Measurements from ENCODE around the gene COQ8B. TPM values are rescaled to one million over a fixed set of nuclear protein-coding genes. Genes with fewer than 3 reads are reported as not detected.

The COQ8B gene
- total RNA-seq, 1 experiment from 2014 or later, result 35.7 TPM

GRCh38 chr19:40683437-40683836 lies 33.2 kb downstream of the COQ8B start:
- Histone ChIP-seq H3K36me3 (ENCODE audit: control insufficient read depth, insufficient read depth, low read length) (0 out of 2 replicates have a peak, but pooled peaks cover 2% of the 10 kb centered on the region), H3K4me3 (ENCODE audit: low read depth, low read length) (no peak overlapping the region), H3K9me3 (no peaks in the 10 kb centered on the region), H3K27me3 (replicated peaks; ENCODE audit: control insufficient read depth, insufficient read depth, low read length) (no peaks in the 10 kb centered on the region), H3K4me1 (no peaks in the 10 kb centered on the region)
- Mint-ChIP-seq H3K9me3 (ENCODE audit: unreplicated experiment) (no peaks in the 10 kb centered on the region), H3K36me3 (ENCODE audit: insufficient read depth, unreplicated experiment) (peaks cover 13% of the 10 kb centered on the region), H3K27me3 (ENCODE audit: insufficient read depth, unreplicated experiment) (no peaks in the 10 kb centered on the region), H3K27ac (ENCODE audit: unreplicated experiment) (no peak overlapping the region), H3K4me3 (ENCODE audit: unreplicated experiment) (no peak overlapping the region), H3K4me1 (ENCODE audit: low read depth, unreplicated experiment) (no peaks in the 10 kb centered on the region)
- no TSS peak for BruUV-seq (replicated peaks)
- ChIA-PET POLR2A (no interaction called here), CTCF (no interaction called here)
- no peak for TF ChIP-seq CTCF (IDR thresholded peaks at IDR 0.05; ENCODE audit: insufficient read depth in 1 of 2, low read depth in 1 of 2, low read length in 1 of 2, severe bottlenecking in 1 of 2, unreplicated experiment in 1 of 2)
- intact Hi-C loops (cut with micrococcal nuclease; ENCODE audit: unreplicated experiment), result no loop called here
- DNase-seq, result no peak

GRCh38 chr19:40682431-40682964 lies 34.2 kb downstream of the COQ8B start:
- 0 out of 2 replicates have a peak, but pooled peaks cover 2% of the 10 kb centered on the region for H3K36me3 ChIP-seq (ENCODE audit: control insufficient read depth, insufficient read depth, low read length)
- CTCF ChIA-PET, result interaction anchor here (0.6 kb wide), 1 partner anchor 60 kb away, joined by 3 read pairs; no protein-coding TSS in a partner anchor
- H3K27ac Mint-ChIP-seq (ENCODE audit: unreplicated experiment), result no peak overlapping the region
- no peaks in the 10 kb centered on the region for H3K4me1 ChIP-seq
- H3K9me3 Mint-ChIP-seq (ENCODE audit: unreplicated experiment), result no peaks in the 10 kb centered on the region
- BruUV-seq (replicated peaks), result no TSS peak
- POLR2A ChIA-PET, result no interaction called here
- peaks cover 23% of the 10 kb centered on the region for H3K36me3 Mint-ChIP-seq (ENCODE audit: insufficient read depth, unreplicated experiment)
- intact Hi-C loops (cut with micrococcal nuclease; ENCODE audit: unreplicated experiment), result no loop called here
- no peak overlapping the region for H3K4me3 ChIP-seq (ENCODE audit: low read depth, low read length)
- H3K4me3 Mint-ChIP-seq (ENCODE audit: unreplicated experiment), result no peak overlapping the region
- H3K4me1 Mint-ChIP-seq (ENCODE audit: low read depth, unreplicated experiment), result no peaks in the 10 kb centered on the region
- no peak for TF ChIP-seq CTCF (IDR thresholded peaks at IDR 0.05; ENCODE audit: insufficient read depth in 1 of 2, low read depth in 1 of 2, low read length in 1 of 2, severe bottlenecking in 1 of 2, unreplicated experiment in 1 of 2)
- H3K9me3 ChIP-seq, result no peaks in the 10 kb centered on the region
- H3K27me3 Mint-ChIP-seq (ENCODE audit: insufficient read depth, unreplicated experiment), result no peaks in the 10 kb centered on the region
- H3K27me3 ChIP-seq (replicated peaks; ENCODE audit: control insufficient read depth, insufficient read depth, low read length), result no peaks in the 10 kb centered on the region
- no peak for DNase-seq

- Histone ChIP-seq H3K36me3 (ENCODE audit: control insufficient read depth, insufficient read depth, low read length) (0 out of 2 replicates have a peak, but pooled peaks cover 2% of the 10 kb centered on the region), H3K4me3 (ENCODE audit: low read depth, low read length) (no peak overlapping the region), H3K27me3 (replicated peaks; ENCODE audit: control insufficient read depth, insufficient read depth, low read length) (no peaks in the 10 kb centered on the region), H3K4me1 (no peaks in the 10 kb centered on the region), H3K9me3 (no peaks in the 10 kb centered on the region)
- CTCF ChIA-PET, result no interaction called here
- Mint-ChIP-seq H3K36me3 (ENCODE audit: insufficient read depth, unreplicated experiment) (peaks cover 30% of the 10 kb centered on the region), H3K9me3 (ENCODE audit: unreplicated experiment) (no peaks in the 10 kb centered on the region), H3K27ac (ENCODE audit: unreplicated experiment) (no peak overlapping the region), H3K27me3 (ENCODE audit: insufficient read depth, unreplicated experiment) (no peaks in the 10 kb centered on the region), H3K4me3 (ENCODE audit: unreplicated experiment) (no peak overlapping the region), H3K4me1 (ENCODE audit: low read depth, unreplicated experiment) (no peaks in the 10 kb centered on the region)
- POLR2A ChIA-PET, result no interaction called here
- TF ChIP-seq CTCF (IDR thresholded peaks at IDR 0.05; ENCODE audit: insufficient read depth in 1 of 2, low read depth in 1 of 2, low read length in 1 of 2, severe bottlenecking in 1 of 2, unreplicated experiment in 1 of 2), result no peak
- DNase-seq, result no peak
- no TSS peak for BruUV-seq (replicated peaks)
- intact Hi-C loops (cut with micrococcal nuclease; ENCODE audit: unreplicated experiment), result no loop called here
These were observed 35.6 kb downstream of the COQ8B start for GRCh38 chr19:40681039-40681438.

Measured in Caco-2 (cell line).